Common myeloid progenitor, CD34-positive (primary cell): ENCODE results near the gene GARS1.

Experiments
- CTCF ChIA-PET: fragments of 350-600 bp; sonication (Branson Sonifier 250); formaldehyde crosslinking; loops from one replicate; lab custom pipeline; 2021; ENCODE audit warnings: antibody characterized with exemption; lab: Charles Lee
- POLR2A ChIA-PET: fragments of 350-600 bp; sonication (Branson Sonifier 250); formaldehyde crosslinking; loops from one replicate; lab custom pipeline; 2021; ENCODE audit warnings: antibody characterized with exemption; lab: Charles Lee
- DNase-seq, 3 donors: peaks; one replicate each; pipeline versions ENCODE4 v3.0.0 to v3.0.0-alpha.2; 2013
- H3K27ac ChIP-seq, 2 experiments: 1 replicate in 1 of 2; 2 replicates in 1 of 2; pipeline ENCODE4 v1.7.0; 2013; ENCODE audit warnings: inconsistent platforms in 2 of 2, low read length in 2 of 2, mild to moderate bottlenecking in 2 of 2, low read depth in 1 of 2, moderate library complexity in 1 of 2; ENCODE audit not compliant: severe bottlenecking in 2 of 2, insufficient read depth in 1 of 2, poor library complexity in 1 of 2
- H3K27me3 ChIP-seq, 5 experiments: replicated peaks in 2 of 5; 1 replicate in 3 of 5; 2 replicates in 2 of 5; pipeline versions ENCODE4 v1.6.1 to v1.7.0; 2013; ENCODE audit warnings: low read length in 4 of 5, mild to moderate bottlenecking in 2 of 5, moderate library complexity in 2 of 5, inconsistent platforms in 1 of 5; ENCODE audit not compliant: insufficient read depth in 5 of 5, control insufficient read depth in 4 of 5
- H3K36me3 ChIP-seq, 4 experiments: 1 replicate in 2 of 4; 2 replicates in 2 of 4; pipeline versions ENCODE4 v1.6.1 to v1.7.0; 2013; ENCODE audit warnings: low read length in 3 of 4, control low read depth in 1 of 4, mild to moderate bottlenecking in 1 of 4; ENCODE audit not compliant: control insufficient read depth in 4 of 4, insufficient read depth in 4 of 4
- H3K4me1 ChIP-seq, 4 experiments: 1 replicate in 3 of 4; 2 replicates in 1 of 4; pipeline versions ENCODE4 v1.6.1 to v1.7.1; 2013; ENCODE audit warnings: low read length in 3 of 4, mild to moderate bottlenecking in 3 of 4, control low read depth in 1 of 4, inconsistent platforms in 1 of 4, moderate library complexity in 1 of 4; ENCODE audit not compliant: control insufficient read depth in 4 of 4, insufficient read depth in 4 of 4; ENCODE audit errors: control extremely low read depth in 1 of 4
- H3K4me3 ChIP-seq, 7 experiments: 1 replicate in 4 of 7; 2 replicates in 3 of 7; pipeline versions ENCODE4 v1.5.1 to v1.7.0; 2013; ENCODE audit warnings: mild to moderate bottlenecking in 7 of 7, low read length in 6 of 7, moderate library complexity in 6 of 7, inconsistent platforms in 2 of 7, low read depth in 2 of 7, control low read depth in 1 of 7; ENCODE audit not compliant: insufficient read depth in 4 of 7, control insufficient read depth in 1 of 7; ENCODE audit errors: extremely low read depth in 1 of 7
- H3K9me3 ChIP-seq, 5 experiments: 1 replicate in 4 of 5; 2 replicates in 1 of 5; pipeline versions ENCODE4 v1.6.1 to v1.7.1; 2013; ENCODE audit warnings: low read length in 4 of 5, mild to moderate bottlenecking in 2 of 5, inconsistent platforms in 1 of 5, low read depth in 1 of 5, moderate library complexity in 1 of 5; ENCODE audit not compliant: control insufficient read depth in 4 of 5, insufficient read depth in 2 of 5; ENCODE audit errors: control extremely low read depth in 1 of 5
- WGBS: methylation state at CpG from one replicate; pipeline ENCODE4 v1.1.5; 2013; ENCODE audit not compliant: insufficient coverage; 5-methylcytosine and 5-hydroxymethylcytosine counted together

The GARS1 gene

DNA sequence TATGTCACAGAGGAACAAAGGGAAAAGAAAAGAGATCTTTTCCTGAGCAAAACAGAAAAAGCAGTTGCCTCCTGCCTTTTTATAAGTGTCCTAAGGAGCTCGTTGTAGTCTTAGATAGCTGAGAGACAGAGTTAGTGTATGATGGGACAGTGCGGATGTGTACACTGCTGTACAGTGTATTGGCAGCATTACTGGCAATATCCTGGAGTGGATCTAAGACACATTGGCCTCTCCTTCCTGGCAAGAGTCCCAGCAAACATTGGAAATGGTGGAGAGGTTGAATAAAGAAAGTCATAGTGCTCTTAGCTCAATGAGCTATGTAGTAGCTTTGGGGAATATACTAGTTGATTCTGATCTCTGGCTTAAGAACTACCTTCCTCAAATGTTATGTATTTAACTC lies 22.7 kb downstream of the GARS1 start:
- DNase-seq = no peak
- WGBS = 100% methylated on average over 2 of the region's 2 CpGs
- POLR2A ChIA-PET = no interaction called here
- H3K9me3 ChIP-seq = no peaks in the 10 kb centered on the region
- CTCF ChIA-PET = interaction anchor here (1.6 kb wide), 1 partner anchor 9 kb away, joined by 4 read pairs; no protein-coding TSS in a partner anchor
- peaks cover 31 to 91% (median 62%) of the 10 kb centered on the region in 4 experiments for H3K36me3 ChIP-seq
- H3K27me3 ChIP-seq = no peaks in the 10 kb centered on the region
- H3K27ac ChIP-seq = no peak overlapping the region
- no peaks in the 10 kb centered on the region for H3K4me1 ChIP-seq
- no peak overlapping the region for H3K4me3 ChIP-seq

DNA sequence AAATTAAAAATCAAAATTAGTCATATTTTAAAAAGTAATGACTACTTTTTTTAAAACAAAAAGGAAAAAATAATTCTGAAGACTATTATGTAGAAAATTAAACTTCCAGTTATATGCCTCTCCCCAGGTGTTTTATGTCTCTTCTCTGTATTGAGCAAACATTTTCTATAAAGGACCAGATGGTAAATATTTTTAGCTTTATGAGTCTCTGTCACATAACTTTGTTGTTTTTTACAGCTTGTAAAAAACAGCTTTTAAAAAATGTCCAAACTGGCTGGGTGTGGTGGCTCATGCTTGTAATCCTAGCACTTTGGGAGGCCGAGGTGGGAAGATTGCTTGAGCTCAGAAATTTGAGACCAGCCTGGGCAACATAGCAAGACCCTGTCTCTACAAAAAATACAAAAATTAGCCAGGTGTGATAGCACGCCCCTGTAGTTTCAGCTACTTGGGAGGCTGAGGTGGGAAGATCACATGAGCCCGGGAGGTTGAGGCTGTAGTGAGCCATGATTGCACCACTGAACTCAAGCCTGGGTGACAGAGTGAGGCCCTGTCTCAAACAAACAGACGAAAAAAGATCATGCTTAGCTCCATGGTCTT lies 23.5 kb downstream of the GARS1 start:
- Histone ChIP-seq H3K4me1 (no peaks in the 10 kb centered on the region), H3K27me3 (no peaks in the 10 kb centered on the region), H3K36me3 (peaks cover 30 to 88% (median 57%) of the 10 kb centered on the region in 4 experiments), H3K27ac (no peak overlapping the region), H3K4me3 (no peak overlapping the region), H3K9me3 (no peaks in the 10 kb centered on the region)
- POLR2A ChIA-PET = no interaction called here
- CTCF ChIA-PET = interaction anchor here (1.1 to 1.6 kb wide), 3 partner anchors 9 to 16 kb away, joined by 3 to 4 read pairs (median 4); no protein-coding TSS in a partner anchor
- 100% methylated on average over 2 of the region's 4 CpGs for WGBS
- DNase-seq = no peak

DNA sequence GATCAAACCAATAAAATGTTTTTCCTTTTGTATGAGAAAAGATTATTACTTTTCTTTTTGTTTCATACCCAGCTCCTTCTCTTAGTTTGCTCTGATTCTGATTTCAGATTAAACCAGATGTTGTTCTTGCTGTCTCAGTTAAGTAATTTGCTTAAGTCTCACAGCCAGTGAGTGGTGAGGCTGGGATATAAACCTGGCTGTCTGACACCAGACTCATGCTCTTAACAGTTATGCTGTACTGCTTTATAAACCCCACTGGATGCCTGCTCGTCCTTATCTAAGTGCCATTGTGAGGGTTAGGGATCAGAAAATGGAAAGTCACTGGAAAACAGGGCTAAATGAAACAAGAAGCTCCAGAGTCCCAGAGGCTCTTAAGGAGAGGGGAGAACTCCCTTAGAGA lies 24.3 kb downstream of the GARS1 start:
- ChIA-PET CTCF (interaction anchor here (1.1 to 1.6 kb wide), 2 partner anchors 12 to 16 kb away, joined by 3 to 4 read pairs; no protein-coding TSS in a partner anchor), POLR2A (no interaction called here)
- no peak overlapping the region for H3K4me3 ChIP-seq
- no peaks in the 10 kb centered on the region for H3K4me1 ChIP-seq
- DNase-seq = no peak
- H3K27ac ChIP-seq = no peak overlapping the region
- peaks cover 29 to 88% (median 55%) of the 10 kb centered on the region in 4 experiments for H3K36me3 ChIP-seq
- 100% methylated on average over 1 of the region's 1 CpG for WGBS
- H3K9me3 ChIP-seq = no peaks in the 10 kb centered on the region
- H3K27me3 ChIP-seq = no peaks in the 10 kb centered on the region

DNA sequence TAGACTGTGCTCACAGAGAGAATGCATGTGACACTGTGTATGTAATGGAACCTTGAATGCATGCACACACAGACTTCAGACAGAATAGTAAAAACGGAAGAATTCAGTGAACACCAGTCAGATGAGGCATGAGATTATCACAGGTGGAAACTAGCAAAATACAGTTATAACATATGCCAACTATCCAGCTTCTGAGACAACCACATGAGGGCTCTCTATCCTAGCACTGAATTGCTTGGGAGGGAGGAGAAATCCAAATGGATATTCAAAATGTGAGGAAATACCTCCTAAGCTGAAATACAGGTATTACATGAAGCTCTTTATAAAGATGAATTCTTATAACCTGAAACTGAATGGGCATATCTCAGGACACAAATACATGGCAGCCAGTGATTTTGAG lies 30.6 kb downstream of the GARS1 start:
- ChIA-PET POLR2A (no interaction called here), CTCF (no interaction called here)
- no CpG with 5 or more reads among the region's 1 CpG for WGBS

DNA sequence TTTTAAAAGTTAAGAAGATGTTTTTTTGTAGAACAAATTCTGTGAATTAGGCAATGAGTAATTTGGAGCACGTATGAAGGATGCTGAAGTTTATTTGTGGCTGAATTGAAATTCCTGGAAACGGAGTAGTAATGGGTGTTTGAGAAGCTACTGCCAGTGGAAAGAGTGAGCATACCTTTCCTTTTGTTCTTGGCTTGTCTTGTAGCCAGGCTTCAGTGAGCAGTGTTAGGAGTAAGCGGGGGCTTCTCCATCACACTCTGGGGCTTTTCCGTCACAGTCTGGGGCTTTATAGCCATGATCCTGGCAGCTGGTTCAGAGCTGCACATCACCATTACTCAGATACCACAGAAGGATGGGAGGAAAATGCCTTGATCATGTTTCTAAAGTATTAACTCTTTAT lies 32.3 kb downstream of the GARS1 start:
- CTCF ChIA-PET = no interaction called here
- POLR2A ChIA-PET = no interaction called here
- H3K4me1 ChIP-seq = no peaks in the 10 kb centered on the region
- H3K27ac ChIP-seq = no peak overlapping the region
- H3K36me3 ChIP-seq = peaks cover 35 to 93% (median 54%) of the 10 kb centered on the region in 4 experiments
- 100% methylated on average over 3 of the region's 4 CpGs for WGBS
- no peak overlapping the region for H3K4me3 ChIP-seq
- no peaks in the 10 kb centered on the region for H3K27me3 ChIP-seq
- H3K9me3 ChIP-seq = no peaks in the 10 kb centered on the region
- no peak for DNase-seq

More for the DNA sequence above, 30.6 kb downstream of the GARS1 start:
- Histone ChIP-seq H3K4me1 (no peaks in the 10 kb centered on the region), H3K9me3 (no peaks in the 10 kb centered on the region), H3K4me3 (no peak overlapping the region), H3K36me3 (peaks cover 29 to 94% (median 56%) of the 10 kb centered on the region in 4 experiments), H3K27me3 (no peaks in the 10 kb centered on the region), H3K27ac (no peak overlapping the region)
- DNase-seq = no peak

DNA sequence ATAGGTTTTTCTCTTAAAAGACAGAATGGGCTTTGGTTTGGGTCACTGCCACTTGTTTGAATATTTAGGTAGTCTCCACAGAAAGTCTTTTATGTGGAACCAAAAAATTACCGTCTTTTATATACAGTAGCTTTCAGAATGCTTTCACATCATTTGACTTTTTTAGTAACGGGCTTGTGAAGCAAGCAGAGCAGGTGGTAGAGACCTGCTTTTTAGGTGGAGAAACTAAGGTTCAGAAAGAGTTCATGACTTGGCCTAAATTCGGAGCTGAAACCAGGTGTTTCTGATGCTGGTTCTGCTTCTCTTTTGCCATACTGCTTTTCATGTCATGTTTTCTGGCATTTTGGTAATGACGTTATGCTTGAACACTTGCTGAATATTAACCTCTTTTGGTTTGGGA lies 36.3 kb downstream of the GARS1 start:
- H3K36me3 ChIP-seq = peaks cover 25 to 94% (median 72%) of the 10 kb centered on the region in 4 experiments
- H3K4me3 ChIP-seq = no peak overlapping the region
- no peak for DNase-seq
- H3K27me3 ChIP-seq = no peaks in the 10 kb centered on the region
- WGBS = 100% methylated on average over 2 of the region's 4 CpGs
- H3K27ac ChIP-seq = no peak overlapping the region
- H3K4me1 ChIP-seq = no peaks in the 10 kb centered on the region
- CTCF ChIA-PET = interaction anchor here (0.9 to 1.7 kb wide), 3 partner anchors 11 to 108 kb away, joined by 4 read pairs; no protein-coding TSS in a partner anchor
- H3K9me3 ChIP-seq = no peaks in the 10 kb centered on the region
- POLR2A ChIA-PET = no interaction called here

DNA sequence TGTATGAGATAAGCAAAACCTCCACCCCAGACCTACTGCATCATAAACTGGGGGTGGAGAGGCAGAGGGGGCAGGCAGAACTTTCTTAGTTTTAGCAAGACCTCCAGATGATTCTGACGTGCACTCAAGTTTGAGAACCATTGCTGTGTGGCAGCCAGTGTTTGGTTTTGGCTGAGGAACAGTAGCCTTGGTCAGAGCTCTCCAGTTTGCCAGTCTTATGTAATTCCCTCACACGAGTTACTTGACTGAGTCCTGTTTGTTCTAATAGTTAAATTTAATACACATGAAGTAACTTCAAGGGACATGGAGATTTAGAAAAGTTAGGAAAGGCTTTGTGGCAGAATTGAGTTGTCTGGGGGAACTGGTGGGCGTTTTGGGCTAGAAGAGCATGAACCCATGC lies 38.5 kb downstream of the GARS1 start:
- Histone ChIP-seq H3K4me1 (no peaks in the 10 kb centered on the region), H3K27ac (no peak overlapping the region), H3K36me3 (peaks cover 19 to 77% (median 63%) of the 10 kb centered on the region in 4 experiments), H3K9me3 (no peaks in the 10 kb centered on the region), H3K27me3 (no peaks in the 10 kb centered on the region), H3K4me3 (no peak overlapping the region)
- no peak for DNase-seq
- CTCF ChIA-PET = interaction anchor here (0.9 to 2.2 kb wide), 3 partner anchors 10 to 107 kb away, joined by 3 to 6 read pairs (median 3); no protein-coding TSS in a partner anchor
- 100% methylated on average over 1 of the region's 3 CpGs for WGBS
- POLR2A ChIA-PET = no interaction called here
